PFSK-1 (cell line): ENCODE results near the gene TMEM97.

Source experiments
- FOXP2 ChIP-seq: optimal IDR thresholded peaks from 2 replicates; pipeline ENCODE3; 2011; ENCODE audit warnings: borderline replicate concordance, control low read depth, inconsistent platforms; ENCODE audit not compliant: insufficient read depth; ENCODE audit errors: extremely low read length, extremely low read depth
- POLR2AphosphoS5 ChIP-seq: IDR thresholded peaks from 2 replicates; pipeline ENCODE4 v1.6.1; 2012; ENCODE audit warnings: low read depth, mild to moderate bottlenecking, control low read depth, low read length, moderate library complexity
- REST ChIP-seq, 2 experiments: IDR thresholded peaks; 2 replicates each; pipeline versions ENCODE4 v1.6.1 to v1.8.0; 2011 to 2012; ENCODE audit warnings: low read depth in 2 of 2, low read length in 2 of 2, control low read depth in 1 of 2, inconsistent platforms in 1 of 2, mild to moderate bottlenecking in 1 of 2, moderate library complexity in 1 of 2; ENCODE audit not compliant: insufficient read depth in 1 of 2
- SIN3A ChIP-seq: IDR thresholded peaks from 2 replicates; pipeline ENCODE4 v1.6.1; 2012; ENCODE audit warnings: mild to moderate bottlenecking, low read length, moderate library complexity, borderline replicate concordance; ENCODE audit not compliant: insufficient read depth
- TAF1 ChIP-seq: IDR thresholded peaks from 2 replicates; pipeline ENCODE4 v1.6.1; 2012; ENCODE audit warnings: low read length, control low read depth, borderline replicate concordance; ENCODE audit not compliant: insufficient read depth

TMEM97 gene

GRCh38 chr17:28346746-28347246 is 27.8 kb downstream of the TMEM97 start:
- TF ChIP-seq FOXP2 (peak; percentile 18), POLR2AphosphoS5 (no peak)

GRCh38 chr17:28347261-28347891 is 28.4 kb downstream of the TMEM97 start:
- TF ChIP-seq FOXP2 (no peak), SIN3A (no peak), POLR2AphosphoS5 (no peak), REST (IDR thresholded peaks at IDR 0.05; ENCODE audit: insufficient read depth in 1 of 2, low read depth in 2 of 2, low read length in 2 of 2) (no peak), TAF1 (no peak)

- TF ChIP-seq SIN3A, result no peak
- no peak for TF ChIP-seq POLR2AphosphoS5
- no peak for TF ChIP-seq TAF1
- no peak for TF ChIP-seq REST (IDR thresholded peaks at IDR 0.05; ENCODE audit: insufficient read depth in 1 of 2, low read depth in 2 of 2, low read length in 2 of 2)
- no peak for TF ChIP-seq FOXP2
Observed at GRCh38 chr17:28348979-28349378, 30.0 kb downstream of the TMEM97 start.

- TF ChIP-seq TAF1 (no peak), POLR2AphosphoS5 (no peak), FOXP2 (no peak), REST (IDR thresholded peaks at IDR 0.05; ENCODE audit: insufficient read depth in 1 of 2, low read depth in 2 of 2, low read length in 2 of 2) (no peak)
Observed at GRCh38 chr17:28350271-28350670, 31.3 kb downstream of the TMEM97 start.

GRCh38 chr17:28357061-28357900 is 38.3 kb downstream of the TMEM97 start, which contains the start of gene POLDIP2:
Gene POLDIP2 (minus strand): TSS chr17:28357527. CDS start chr17:28357448, 79 bp downstream.
- TF ChIP-seq POLR2AphosphoS5, result peak; percentile 94
- TF ChIP-seq SIN3A, result 0 out of 2 replicates have a peak, but pooled peaks have one; percentile 20
- peak in 1 of 2 experiments; percentile 69; a peak in 2 of 4 replicates for TF ChIP-seq REST (IDR thresholded peaks at IDR 0.05; ENCODE audit: insufficient read depth in 1 of 2, low read depth in 2 of 2, low read length in 2 of 2)
- peak; percentile 98 for TF ChIP-seq TAF1
- TF ChIP-seq FOXP2, result peak; percentile 92
